Stimulated activated CD4-positive, alpha-beta T cell treated with anti-CD3 and anti-CD28 coated beads, Interleukin-12 subunit alpha, Interleukin-12 subunit beta, amount 100 ng/mL, for 4 hours (primary cell): ENCODE results near the gene PLEKHA5.

ENCODE experiments used
- DNase-seq: peaks from one replicate; pipeline ENCODE4 v3.0.0-alpha.2; 2020

Gene PLEKHA5

GRCh38 chr12:19130224-19131024 lies 891 bp downstream of the PLEKHA5 start:
- peak; percentile 11 for DNase-seq

DNA sequence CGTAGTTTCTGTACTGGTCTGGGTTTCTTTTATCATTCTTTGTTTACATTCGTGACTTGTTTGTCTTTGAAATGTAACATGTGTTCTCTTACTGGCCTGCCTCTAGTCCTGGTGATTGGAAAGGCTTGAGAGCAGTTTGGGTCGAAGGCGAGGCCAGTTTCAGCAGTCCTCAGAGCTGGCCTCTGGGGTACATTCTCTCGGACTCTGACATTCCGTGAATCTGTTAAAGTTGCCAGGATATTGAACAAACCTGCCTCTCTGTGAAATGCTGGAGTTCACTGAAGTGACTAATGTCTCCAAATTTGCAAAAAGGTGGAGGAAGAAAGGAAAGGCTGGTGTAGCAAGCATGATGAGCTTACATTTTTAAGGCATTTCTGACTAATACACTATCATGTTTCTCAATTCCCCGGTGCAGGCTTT lies 1.5 kb downstream of the PLEKHA5 start:
- no peak for DNase-seq

DNA sequence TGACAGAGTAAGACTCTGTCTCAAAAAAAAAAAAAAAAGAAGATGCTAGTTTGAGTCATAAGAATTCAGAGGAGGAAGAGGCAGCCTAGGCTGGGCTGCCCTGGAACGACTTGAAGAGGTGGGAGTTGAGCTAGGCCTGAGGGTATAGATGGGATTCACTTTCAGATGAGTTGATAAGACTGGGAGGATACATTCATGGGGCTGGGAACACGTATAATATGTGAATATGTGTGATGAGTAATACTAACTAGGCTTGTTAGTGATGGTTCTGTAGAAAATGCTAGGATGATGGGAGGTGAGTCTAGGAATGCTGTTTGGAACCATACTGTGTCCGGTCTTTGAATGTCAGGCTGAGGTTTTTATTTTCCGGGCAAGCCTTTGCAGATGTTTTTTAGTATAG lies 9.0 kb downstream of the PLEKHA5 start:
- DNase-seq: no peak

DNA sequence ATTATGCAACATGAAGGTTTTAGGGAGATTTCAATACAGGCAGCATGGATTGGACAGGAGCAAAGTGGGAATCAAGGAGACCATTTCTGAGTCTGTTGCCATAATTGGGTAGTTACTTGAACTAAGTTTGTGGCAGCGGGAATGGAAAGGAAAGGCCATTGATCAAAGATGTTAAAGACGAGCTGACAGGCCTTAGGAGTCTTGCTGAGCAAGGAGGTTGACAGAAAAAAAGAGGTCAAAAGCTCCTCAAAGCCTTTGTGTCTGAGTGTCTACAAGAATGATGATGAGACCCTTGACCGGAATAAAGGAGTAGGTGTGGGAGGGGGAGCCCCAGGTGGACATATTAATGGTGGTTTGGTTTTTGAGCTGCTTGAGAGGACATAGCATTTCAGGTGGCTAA lies 9.4 kb downstream of the PLEKHA5 start:
- no peak for DNase-seq

- no peak for DNase-seq
Observed at GRCh38 chr12:19139615-19140194, 10.2 kb downstream of the PLEKHA5 start.

DNA sequence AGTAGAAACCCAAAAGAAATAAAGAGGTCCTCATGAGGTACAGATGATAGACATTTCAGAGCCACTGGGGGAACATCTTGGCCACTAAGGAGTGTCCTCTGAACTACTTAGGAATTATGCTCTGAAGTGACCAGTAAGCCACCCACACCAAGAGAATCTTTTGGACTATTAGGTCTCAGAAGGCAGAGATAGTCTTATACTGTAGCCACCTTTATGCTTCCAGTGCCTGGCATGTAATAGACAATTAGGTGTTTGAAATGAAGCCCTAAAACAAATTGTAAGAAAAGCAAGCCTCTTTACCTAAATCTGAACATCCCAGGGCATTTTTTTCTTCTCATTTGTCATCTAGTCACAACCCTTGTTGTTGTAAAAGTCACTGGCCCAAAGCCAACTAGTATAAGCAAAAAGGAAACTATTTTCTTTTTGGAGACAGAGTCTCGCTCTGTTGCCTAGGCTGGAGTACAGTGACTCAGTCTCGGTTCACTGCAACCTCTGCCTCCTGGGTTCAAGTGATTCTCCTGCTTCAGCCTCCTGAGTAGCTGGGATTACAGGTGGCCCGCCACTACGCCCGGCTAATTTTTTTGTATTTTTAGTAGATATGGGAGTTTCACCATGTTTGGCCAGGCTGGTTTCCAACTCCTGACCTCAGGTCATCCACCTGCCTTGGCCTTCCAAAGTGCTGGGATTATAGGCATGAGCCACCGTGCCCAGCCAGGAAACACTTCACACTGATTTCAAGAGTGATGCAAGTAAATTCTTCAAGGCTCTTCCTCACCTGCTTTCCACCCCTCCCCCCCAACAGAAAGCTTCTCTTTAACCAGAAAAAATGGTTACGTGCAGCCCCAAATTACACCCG lies 11.1 kb downstream of the PLEKHA5 start:
- DNase-seq: no peak

GRCh38 chr12:19142499-19142898 lies 13.0 kb downstream of the PLEKHA5 start:
- no peak for DNase-seq

- no peak for DNase-seq
Observed at GRCh38 chr12:19144287-19144686, 14.8 kb downstream of the PLEKHA5 start.

- no peak for DNase-seq
Observed at GRCh38 chr12:19144985-19145384, 15.5 kb downstream of the PLEKHA5 start.

- DNase-seq: no peak
Observed at GRCh38 chr12:19148860-19149259, 19.3 kb downstream of the PLEKHA5 start.

GRCh38 chr12:19150273-19150900 lies 20.9 kb downstream of the PLEKHA5 start:
- DNase-seq: no peak

DNA sequence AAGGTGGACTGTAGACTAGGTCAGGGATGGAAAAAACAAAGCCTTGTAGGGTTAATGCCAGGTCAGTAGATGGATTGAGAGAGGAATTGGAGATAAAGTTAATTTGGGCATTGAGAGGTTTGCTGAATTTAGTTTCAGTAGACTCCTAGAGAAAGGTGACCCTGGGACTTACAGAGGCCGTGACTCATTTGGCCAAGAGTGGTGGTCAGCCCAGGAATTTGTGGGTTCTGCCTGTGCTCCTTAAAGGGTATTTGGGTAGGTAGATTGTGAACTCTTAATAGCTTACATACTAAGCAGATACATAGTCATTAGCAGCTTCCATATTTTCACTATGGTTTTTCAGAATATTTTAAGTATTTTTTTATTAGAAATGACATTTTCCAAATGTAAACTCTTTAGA lies 21.8 kb downstream of the PLEKHA5 start:
- no peak for DNase-seq

DNA sequence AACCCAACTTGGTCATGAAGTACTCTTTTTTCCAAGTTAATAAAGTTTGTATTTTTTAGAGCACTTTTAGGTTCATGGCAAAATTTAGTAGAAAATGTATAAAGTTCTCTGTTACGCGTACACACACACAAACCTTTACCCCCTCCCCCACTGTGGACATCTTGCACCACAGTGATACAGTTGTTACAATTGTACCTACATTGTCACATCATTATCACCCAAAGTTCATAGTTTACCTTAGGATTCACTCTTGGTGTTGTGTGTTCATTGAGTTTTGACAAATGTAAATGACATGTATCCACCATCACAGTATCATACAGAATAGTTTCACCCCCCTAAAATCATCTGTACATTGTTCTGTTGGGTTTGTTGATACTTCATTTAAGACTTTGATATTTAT lies 23.9 kb downstream of the PLEKHA5 start:
- DNase-seq: no peak

DNA sequence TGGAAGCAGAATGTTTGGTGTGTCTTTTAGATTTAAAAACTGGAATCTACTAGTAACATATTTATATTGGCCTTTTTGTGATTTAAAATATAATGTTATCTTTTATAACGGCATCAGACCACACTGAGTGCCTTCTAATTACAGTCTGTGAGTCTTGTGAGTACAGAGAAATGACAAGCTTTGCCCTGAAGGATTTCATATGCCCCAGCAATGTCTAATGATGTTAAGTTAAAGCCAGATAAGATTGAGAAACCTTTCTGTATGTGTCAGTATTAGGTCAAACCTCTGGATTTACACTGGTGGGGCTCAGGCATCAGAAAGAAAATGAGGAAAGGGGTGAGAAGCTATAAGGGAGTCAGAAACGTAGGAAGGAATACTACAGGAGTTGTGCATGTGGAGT lies 25.2 kb downstream of the PLEKHA5 start:
- no peak for DNase-seq

DNA sequence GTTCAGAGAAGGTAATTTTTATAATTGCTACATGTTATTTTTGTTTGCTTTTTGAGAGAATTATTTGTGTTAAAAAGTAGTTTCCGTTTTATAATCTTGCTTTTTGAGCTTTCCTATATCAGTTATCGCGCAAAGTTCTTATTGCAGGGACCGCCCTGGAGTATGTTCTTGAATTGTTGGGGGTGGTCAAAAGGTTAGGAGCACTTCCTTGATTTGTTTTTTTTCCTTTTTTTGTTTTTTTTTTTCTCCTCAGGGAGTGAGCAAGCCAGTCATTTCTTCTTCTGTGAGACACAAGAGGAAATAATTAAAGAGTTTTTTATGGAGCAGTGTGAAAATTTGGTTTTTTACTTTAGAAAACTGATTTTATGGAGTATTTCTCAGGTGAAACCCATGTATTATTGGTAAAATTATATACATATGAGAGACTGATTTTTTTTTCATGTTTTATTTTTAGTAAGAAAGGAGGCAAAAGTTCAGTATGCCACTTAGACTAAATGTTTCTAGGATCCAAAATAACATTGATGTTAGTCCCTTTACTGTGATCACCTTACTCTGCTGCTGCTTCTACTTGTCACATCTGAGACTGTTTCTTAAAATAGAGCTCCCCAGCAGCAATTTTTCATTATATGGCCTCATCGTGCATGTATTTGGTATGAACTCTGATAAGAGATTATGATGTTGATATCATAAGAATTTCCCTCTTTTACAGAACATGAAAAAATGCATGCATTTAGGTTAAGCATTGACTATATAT lies 26.6 kb downstream of the PLEKHA5 start:
- DNase-seq: no peak

- no peak for DNase-seq
Observed at GRCh38 chr12:19158923-19159322, 29.4 kb downstream of the PLEKHA5 start.

GRCh38 chr12:19161216-19161615 lies 31.7 kb downstream of the PLEKHA5 start:
- no peak for DNase-seq

- no peak for DNase-seq
Observed at GRCh38 chr12:19165451-19165850, 35.9 kb downstream of the PLEKHA5 start.

GRCh38 chr12:19166387-19166786 lies 36.9 kb downstream of the PLEKHA5 start:
- no peak for DNase-seq

GRCh38 chr12:19166956-19167355 lies 37.4 kb downstream of the PLEKHA5 start:
- DNase-seq: no peak

DNA sequence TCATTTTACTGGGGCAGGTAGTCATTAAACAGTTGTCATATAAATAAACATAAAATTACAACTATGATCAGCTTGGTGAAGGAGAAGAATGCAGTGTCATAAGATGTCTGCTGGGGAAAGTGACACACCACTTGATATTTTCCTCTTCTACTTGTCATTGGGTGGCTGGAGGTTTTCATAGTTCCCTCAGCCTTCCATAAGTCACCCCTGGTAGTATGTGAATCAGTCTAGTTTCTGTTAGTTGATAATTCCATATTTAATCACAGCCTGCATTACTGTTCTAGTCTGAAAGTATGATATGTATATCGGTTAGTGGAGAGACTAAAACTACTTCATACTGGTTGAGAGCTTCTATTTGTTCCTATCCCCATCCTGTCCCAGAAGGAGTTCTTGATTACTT lies 38.2 kb downstream of the PLEKHA5 start:
- DNase-seq: no peak

DNA sequence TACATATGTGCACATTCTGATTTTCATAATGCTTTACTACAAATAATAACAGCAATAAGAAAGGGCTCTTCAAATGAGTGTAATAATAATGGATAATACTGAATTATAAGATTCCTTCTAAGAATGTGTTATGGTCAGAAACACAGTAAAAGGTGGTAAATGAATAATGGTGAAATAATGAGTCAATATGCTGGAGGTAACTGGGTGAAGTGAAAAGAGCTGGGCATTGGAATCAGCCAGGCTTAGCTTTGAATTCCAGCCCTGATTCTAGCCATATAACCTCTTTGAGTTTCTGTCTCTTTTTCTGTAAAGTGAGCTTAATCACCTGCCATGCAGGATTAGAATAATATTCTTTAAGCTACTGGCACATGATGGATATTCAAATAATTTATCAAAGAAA lies 39.1 kb downstream of the PLEKHA5 start:
- DNase-seq: no peak

- DNase-seq: no peak
Observed at GRCh38 chr12:19169222-19169621, 39.7 kb downstream of the PLEKHA5 start.
